Heart left ventricle (tissue), 16 donors: ENCODE data around the gene CPA1. TPM values are rescaled to one million over a fixed set of nuclear protein-coding genes. Genes with fewer than 3 reads are reported as not detected.

Experiments used
- ATAC-seq, 4 donors: fragments of 200-7000 bp; cut with Tn5 transposase; one replicate each; pipeline ENCODE4 v1.9.1; 2020 to 2022; ENCODE audit warnings: moderate library complexity in 4 of 4, mild to moderate bottlenecking in 3 of 4, moderate number of reproducible peaks in 1 of 4
- DNase-seq, 5 donors: peaks; one replicate each; pipeline ENCODE4 v3.0.0-alpha.2; 2020
- H3K27ac ChIP-seq, 12 donors: fragments of 200-600 bp; sonication (generic) in 4 of 12; one replicate each; pipeline versions ENCODE4 v1.5.0 to v1.8.0; 2016 to 2022; ENCODE audit warnings: mild to moderate bottlenecking in 2 of 12
- H3K27me3 ChIP-seq, 9 donors: fragments of 200-600 bp; sonication (generic) in 2 of 9; one replicate each; pipeline versions ENCODE4 v1.5.1 to v1.8.0; 2016 to 2022; ENCODE audit warnings: mild to moderate bottlenecking in 3 of 9
- H3K36me3 ChIP-seq, 9 donors: fragments of 200-600 bp; sonication (generic) in 2 of 9; one replicate each; pipeline versions ENCODE4 v1.5.0 to v1.8.0; 2018 to 2022; ENCODE audit warnings: mild to moderate bottlenecking in 2 of 9
- H3K4me1 ChIP-seq, 12 donors: fragments of 200-600 bp; sonication (generic) in 4 of 12; one replicate each; pipeline versions ENCODE4 v1.5.0 to v1.8.0; 2016 to 2022; ENCODE audit warnings: mild to moderate bottlenecking in 3 of 12
- H3K4me3 ChIP-seq, 12 donors: fragments of 200-600 bp; sonication (generic) in 4 of 12; one replicate each; pipeline versions ENCODE4 v1.5.0 to v1.8.0; 2017 to 2022; ENCODE audit warnings: mild to moderate bottlenecking in 9 of 12, moderate library complexity in 4 of 12
- H3K9me3 ChIP-seq, 12 donors: fragments of 200-600 bp; sonication (generic) in 4 of 12; one replicate each; pipeline versions ENCODE4 v1.5.0 to v1.8.0; 2016 to 2022; ENCODE audit warnings: mild to moderate bottlenecking in 1 of 12
- POLR2A ChIP-seq, 2 donors: fragments of 450-650 bp; IDR thresholded peaks; one replicate each; pipeline ENCODE4 v1.6.1; 2017; ENCODE audit warnings: antibody characterized with exemption in 2 of 2, mild to moderate bottlenecking in 2 of 2, moderate library complexity in 2 of 2
- WGBS, 4 donors: extraction: QIAGEN DNeasy Blood & Tissue Kit in 2 of 4; methylation state at CpG; one replicate each; pipeline versions ENCODE4 v1.1.5 to v1.1.7; 2013 to 2018; 5-methylcytosine and 5-hydroxymethylcytosine counted together
- intact Hi-C, 10 donors: fragments of 100-400 bp; cut with DNase I; formaldehyde crosslinking; loops; one replicate each; pipeline versions ENCODE4 v1.11.1 to v1.14.2; 2022
- polyA plus RNA-seq, 2 donors: library from polyadenylated mRNA; stranded (reverse); fragments of 200-250 nt; gene quantifications; one replicate each; pipeline ENCODE4 v1.2.3, GENCODE V29; 2013
- total RNA-seq, 9 donors: library from RNA; depleted of rRNA in 2 of 9; stranded (reverse); fragments of >200 nt in 2 of 9; fragmentation: NEBNext Ultra II Directional in 3 of 9; extraction: Animal tissue kit (Norgen Biotek cat#: 25700) in 3 of 9; gene quantifications; one replicate each; pipeline versions ENCODE4 v1.1.0 to v1.2.4, GENCODE V29; 2016 to 2023
- TF ChIP-seq, protein P1 (sequence below), 12 donors: fragments of 200-600 bp; sonication (generic) in 4 of 12; IDR thresholded peaks; one replicate each; pipeline versions ENCODE4 v1.5.0 to v1.8.0; 2018 to 2022; ENCODE audit warnings: antibody characterized with exemption in 12 of 12, mild to moderate bottlenecking in 5 of 12
- donor health status: ischemic (EF 13 %, LVEDD 7.1; RV severe dilation, severe dysfunction).
- donor health status: healthy with polysubstance abuse.
- donor health status: DM: no; HTN: yes; CAD: no.
- donor health status: DM: no; HTN: no; CAD: no.
- donor health status: ischemic (EF 25% LVEDD 6.9; RV normal size, moderate dysfunction).
- donor health status: ischemic (EF 25% LVEDD 5.7; RV mildly dilated, moderate dysfunction).
- donor health status: healthy.
- donor health status: DM: yes; HTN: yes; CAD: no.
- donor health status: ischemic (EF 35%, LVEDD 5.7; RV mildly dilated, moderate dysfunction).
- donor health status: nonischemic (EF 11% LVEDD 7.7; RV severe dilation, severe dysfunction).
- donor health status: DM: yes; HTN: yes; CAD: no.
- donor health status: PGD.
- donor health status: ischemic (EF 29% LVEDD 5.4; RV normal size, mild dysfunction).
- donor health status: nonischemic (EF 23%, LVEDD 6.1; RV moderate dilation, normal function).

Gene CPA1
- total and polyA plus RNA-seq, 11 donors: 0.29 to 3.8 (median 3.0) TPM; not detected in 5

DNA sequence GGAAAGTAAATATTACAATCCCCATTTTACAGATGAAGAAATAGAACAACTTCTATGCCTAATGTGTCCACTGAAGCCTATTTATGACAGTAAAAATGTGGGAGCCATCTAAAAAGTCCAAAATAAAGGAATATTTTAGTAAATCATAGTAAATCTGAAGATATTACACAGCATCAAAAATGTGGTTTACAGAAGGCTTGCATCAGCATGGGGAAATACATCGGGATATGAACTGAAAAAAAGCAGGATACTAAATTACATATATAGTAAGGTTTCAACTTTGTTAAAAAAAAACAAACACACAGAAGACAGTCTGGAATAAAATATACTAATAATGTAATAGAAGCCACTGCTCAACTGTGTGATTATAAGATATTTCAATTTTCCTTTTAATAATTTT, 20.8 kb downstream of the CPA1 start:
- TF ChIP-seq, protein P1, sequence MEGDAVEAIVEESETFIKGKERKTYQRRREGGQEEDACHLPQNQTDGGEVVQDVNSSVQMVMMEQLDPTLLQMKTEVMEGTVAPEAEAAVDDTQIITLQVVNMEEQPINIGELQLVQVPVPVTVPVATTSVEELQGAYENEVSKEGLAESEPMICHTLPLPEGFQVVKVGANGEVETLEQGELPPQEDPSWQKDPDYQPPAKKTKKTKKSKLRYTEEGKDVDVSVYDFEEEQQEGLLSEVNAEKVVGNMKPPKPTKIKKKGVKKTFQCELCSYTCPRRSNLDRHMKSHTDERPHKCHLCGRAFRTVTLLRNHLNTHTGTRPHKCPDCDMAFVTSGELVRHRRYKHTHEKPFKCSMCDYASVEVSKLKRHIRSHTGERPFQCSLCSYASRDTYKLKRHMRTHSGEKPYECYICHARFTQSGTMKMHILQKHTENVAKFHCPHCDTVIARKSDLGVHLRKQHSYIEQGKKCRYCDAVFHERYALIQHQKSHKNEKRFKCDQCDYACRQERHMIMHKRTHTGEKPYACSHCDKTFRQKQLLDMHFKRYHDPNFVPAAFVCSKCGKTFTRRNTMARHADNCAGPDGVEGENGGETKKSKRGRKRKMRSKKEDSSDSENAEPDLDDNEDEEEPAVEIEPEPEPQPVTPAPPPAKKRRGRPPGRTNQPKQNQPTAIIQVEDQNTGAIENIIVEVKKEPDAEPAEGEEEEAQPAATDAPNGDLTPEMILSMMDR (IDR thresholded peaks at IDR 0.05): no peak
- no peak for TF ChIP-seq POLR2A (IDR thresholded peaks at IDR 0.05)
- peaks cover 0 to 15% (median 0%) of the 10 kb centered on the region in 12 donors for H3K4me1 ChIP-seq
- peaks cover 0 to 34% (median 12%) of the 10 kb centered on the region in 9 donors for H3K36me3 ChIP-seq
- 86 to 95% (median 93%) methylated on average over 1 of the region's 1 CpG for WGBS, 4 donors
- DNase-seq (no peak), ATAC-seq (no peak)
- H3K9me3 ChIP-seq: no peaks in the 10 kb centered on the region
- intact Hi-C loops: no loop called here
- no peaks in the 10 kb centered on the region for H3K27me3 ChIP-seq
- H3K27ac ChIP-seq: no peak overlapping the region
- no peak overlapping the region for H3K4me3 ChIP-seq

DNA sequence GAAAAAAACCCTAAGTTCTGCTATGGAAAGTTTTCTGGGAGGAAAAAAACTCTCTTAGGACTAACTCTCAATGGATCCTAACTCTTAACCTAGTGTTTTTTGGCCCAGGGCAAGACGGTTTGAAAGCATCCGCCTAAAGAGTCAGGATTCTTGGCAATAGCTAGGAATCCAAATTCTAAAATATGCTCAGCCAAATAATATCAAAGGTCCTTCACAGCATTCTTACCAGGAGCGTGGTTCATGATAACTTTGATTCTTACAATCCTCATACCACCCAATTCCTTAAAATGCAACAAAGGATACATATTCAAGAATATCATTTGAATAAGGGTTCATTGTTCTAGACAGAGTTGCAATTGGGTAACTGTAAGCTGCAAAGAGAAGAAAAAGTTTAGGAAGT, 21.3 kb downstream of the CPA1 start:
- Histone ChIP-seq H3K27ac (no peak overlapping the region), H3K9me3 (no peaks in the 10 kb centered on the region), H3K4me1 (peaks cover 0 to 15% (median 0%) of the 10 kb centered on the region in 12 donors), H3K27me3 (no peaks in the 10 kb centered on the region), H3K4me3 (no peak overlapping the region), H3K36me3 (peaks cover 0 to 34% (median 12%) of the 10 kb centered on the region in 9 donors)
- ATAC-seq (no peak), DNase-seq (no peak)
- intact Hi-C loops: no loop called here
- TF ChIP-seq POLR2A (IDR thresholded peaks at IDR 0.05): no peak
- TF ChIP-seq, protein P1 (IDR thresholded peaks at IDR 0.05): no peak
- whole genome bisulfite sequencing, 4 donors: 78 to 85% (median 81%) methylated on average over 3 of the region's 3 CpGs

DNA sequence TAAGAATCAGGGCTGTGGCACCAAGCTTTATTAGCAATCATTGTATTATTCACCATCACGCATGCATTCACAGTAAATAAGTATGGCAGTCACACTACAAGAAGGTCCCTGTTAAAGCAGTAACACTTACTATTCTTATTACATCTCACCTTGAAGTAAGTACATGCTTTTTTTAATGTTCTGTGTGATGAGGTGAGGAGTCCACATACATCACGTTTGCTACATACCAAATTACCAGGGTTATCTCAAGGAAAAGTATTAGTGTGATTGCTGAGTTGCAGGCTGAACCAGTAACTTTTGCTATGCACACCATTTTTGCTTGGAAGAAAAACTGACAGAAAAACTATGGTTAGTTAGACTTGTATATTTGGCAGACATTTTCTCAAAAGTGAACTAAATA, 24.7 kb downstream of the CPA1 start:
- ATAC-seq (no peak), DNase-seq (no peak)
- no peaks in the 10 kb centered on the region for H3K9me3 ChIP-seq
- no peak overlapping the region for H3K4me3 ChIP-seq
- peaks cover 0 to 31% (median 8%) of the 10 kb centered on the region in 9 donors for H3K36me3 ChIP-seq
- intact Hi-C loops: no loop called here
- TF ChIP-seq POLR2A (IDR thresholded peaks at IDR 0.05): no peak
- TF ChIP-seq, protein P1 (IDR thresholded peaks at IDR 0.05): no peak
- 84 to 92% (median 85%) methylated on average over 2 of the region's 2 CpGs for WGBS, 4 donors
- H3K4me1 ChIP-seq: peaks cover 0 to 19% (median 4%) of the 10 kb centered on the region in 12 donors
- H3K27ac ChIP-seq: no peak overlapping the region
- H3K27me3 ChIP-seq: no peaks in the 10 kb centered on the region

DNA sequence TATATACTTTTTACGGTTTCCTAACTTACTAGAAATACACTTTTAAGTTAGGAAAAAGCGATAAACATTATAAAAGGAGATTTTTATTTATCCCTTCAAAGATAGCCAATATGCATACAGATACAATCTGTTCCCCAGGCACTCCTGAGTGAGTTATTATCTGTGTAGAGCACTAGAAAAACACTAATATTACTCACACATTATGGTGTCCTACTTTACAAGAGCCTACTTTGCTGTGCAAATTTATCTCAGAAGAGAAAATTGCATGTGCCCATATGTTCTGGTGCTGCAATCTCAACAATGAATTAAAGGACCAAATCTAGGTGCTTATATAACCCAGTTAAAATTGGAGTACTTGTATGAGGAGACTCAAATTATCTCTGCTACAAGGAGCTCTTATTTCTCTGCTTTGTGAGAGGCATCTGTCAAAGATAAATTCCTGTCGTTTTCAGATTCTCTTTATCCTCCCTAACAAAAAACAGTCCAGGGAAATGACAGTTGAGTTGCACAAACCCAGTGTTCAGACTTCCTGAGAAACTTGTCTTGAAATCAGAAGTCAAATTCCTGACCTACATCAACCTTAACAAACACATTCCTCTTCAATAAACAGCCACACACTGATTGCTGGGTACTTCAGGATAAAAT, 28.9 kb downstream of the CPA1 start:
- H3K27ac ChIP-seq: no peak overlapping the region
- ATAC-seq (no peak), DNase-seq (no peak)
- H3K9me3 ChIP-seq: no peaks in the 10 kb centered on the region
- no peak overlapping the region for H3K4me3 ChIP-seq
- no peak for TF ChIP-seq POLR2A (IDR thresholded peaks at IDR 0.05)
- TF ChIP-seq, protein P1 (IDR thresholded peaks at IDR 0.05): no peak
- H3K36me3 ChIP-seq: peaks cover 0 to 4% (median 0%) of the 10 kb centered on the region in 9 donors
- H3K27me3 ChIP-seq: no peaks in the 10 kb centered on the region
- peaks cover 0 to 7% (median 2%) of the 10 kb centered on the region in 12 donors for H3K4me1 ChIP-seq
- 62 to 65% (median 64%) methylated on average over 3 of the region's 3 CpGs for WGBS, 4 donors
- intact Hi-C loops: no loop called here
